ENCODE data around the gene PDGFB.

GRCh38 chr22:39229075-39229474 lies 15.7 kb downstream of the PDGFB start:
- TF ChIP-seq EGR1 (IDR thresholded peaks at IDR 0.05; ENCODE audit: low read depth) (no peak), CTCF (IDR thresholded peaks at IDR 0.05 in 2 of 3, conservative IDR thresholded peaks at IDR 0.05 in 1 of 3; ENCODE audit: borderline replicate concordance in 1 of 3, insufficient read depth in 1 of 3, low read depth in 2 of 3, low read length in 2 of 3) (no peak), MAX (IDR thresholded peaks at IDR 0.05) (no peak), REST (IDR thresholded peaks at IDR 0.05; ENCODE audit: low read depth) (no peak), POLR2AphosphoS5 (IDR thresholded peaks at IDR 0.05; ENCODE audit: low read depth, low read length) (no peak), EZH2phosphoT487 (IDR thresholded peaks at IDR 0.05; ENCODE audit: borderline replicate concordance) (no peak), YY1 (IDR thresholded peaks at IDR 0.05; ENCODE audit: extremely low read depth, insufficient replicate concordance, low read depth, low read length) (no peak), POLR2A (IDR thresholded peaks at IDR 0.05; ENCODE audit: borderline replicate concordance, extremely low read depth, insufficient read depth, insufficient read length) (no peak), SP1 (IDR thresholded peaks at IDR 0.05; ENCODE audit: low read depth) (no peak), FOSL1 (IDR thresholded peaks at IDR 0.05; ENCODE audit: low read depth) (no peak), SIN3A (IDR thresholded peaks at IDR 0.05; ENCODE audit: low read depth) (no peak), ELF1 (IDR thresholded peaks at IDR 0.05; ENCODE audit: borderline replicate concordance, low read depth) (no peak)

All from HCT116 (cell line).